OCI-LY3 (cell line): ENCODE results near the gene GSTM3.

Experiments used
- EZH2phosphoT487 ChIP-seq: fragments of 200-600 bp; shearing (Covaris generic); IDR thresholded peaks from 2 replicates; pipeline ENCODE4 v1.6.1; 2018; ENCODE audit warnings: antibody characterized with exemption, mixed run types, low read depth
- TF ChIP-seq, protein P1 (sequence below): fragments of 200-600, 300-600 bp; sonication (generic); IDR thresholded peaks from 2 replicates; pipeline ENCODE4 v1.5.1; 2014; ENCODE audit warnings: antibody characterized with exemption, low read length, low read depth

DNA sequence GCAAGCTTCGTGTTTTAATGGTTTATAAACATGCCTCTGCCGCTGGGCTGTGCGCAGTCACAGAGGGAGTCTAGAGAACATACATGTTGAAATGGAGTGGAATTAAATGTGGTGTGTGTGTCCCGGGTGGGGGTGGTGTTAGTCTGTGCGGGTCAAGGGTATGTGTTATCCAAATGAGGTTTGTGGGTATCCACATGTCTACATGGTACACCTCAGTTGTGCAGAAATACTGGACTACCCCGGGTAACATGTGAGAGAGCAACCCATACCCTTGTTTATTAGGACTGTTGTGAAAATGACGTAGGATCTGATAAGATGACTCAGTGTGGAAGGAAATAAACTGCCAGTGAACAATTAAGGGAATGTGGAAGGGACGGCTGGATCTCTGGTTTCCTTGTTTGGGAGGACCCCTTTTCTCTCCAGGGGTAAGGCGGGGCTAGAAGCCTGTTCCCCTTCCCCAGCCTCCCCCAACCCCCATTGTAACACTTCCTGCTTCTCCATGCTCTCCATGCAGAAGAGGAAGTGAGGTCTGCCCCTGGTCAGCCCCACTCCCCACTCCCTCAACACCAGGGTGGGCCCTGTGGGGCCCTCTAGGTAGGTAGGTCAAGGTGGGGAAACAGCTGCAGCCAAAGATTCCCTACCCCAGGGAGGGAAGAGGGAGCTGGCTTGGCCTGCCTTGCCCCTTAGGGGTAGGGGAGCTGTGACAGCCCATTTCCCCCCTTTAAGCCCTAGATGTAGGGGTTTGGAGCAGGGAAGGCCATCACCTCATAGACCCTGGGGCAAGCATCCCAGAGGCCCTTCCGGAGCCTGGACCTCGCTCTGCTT lies 22.2 kb upstream of the GSTM3 start:
- TF ChIP-seq, protein P1, sequence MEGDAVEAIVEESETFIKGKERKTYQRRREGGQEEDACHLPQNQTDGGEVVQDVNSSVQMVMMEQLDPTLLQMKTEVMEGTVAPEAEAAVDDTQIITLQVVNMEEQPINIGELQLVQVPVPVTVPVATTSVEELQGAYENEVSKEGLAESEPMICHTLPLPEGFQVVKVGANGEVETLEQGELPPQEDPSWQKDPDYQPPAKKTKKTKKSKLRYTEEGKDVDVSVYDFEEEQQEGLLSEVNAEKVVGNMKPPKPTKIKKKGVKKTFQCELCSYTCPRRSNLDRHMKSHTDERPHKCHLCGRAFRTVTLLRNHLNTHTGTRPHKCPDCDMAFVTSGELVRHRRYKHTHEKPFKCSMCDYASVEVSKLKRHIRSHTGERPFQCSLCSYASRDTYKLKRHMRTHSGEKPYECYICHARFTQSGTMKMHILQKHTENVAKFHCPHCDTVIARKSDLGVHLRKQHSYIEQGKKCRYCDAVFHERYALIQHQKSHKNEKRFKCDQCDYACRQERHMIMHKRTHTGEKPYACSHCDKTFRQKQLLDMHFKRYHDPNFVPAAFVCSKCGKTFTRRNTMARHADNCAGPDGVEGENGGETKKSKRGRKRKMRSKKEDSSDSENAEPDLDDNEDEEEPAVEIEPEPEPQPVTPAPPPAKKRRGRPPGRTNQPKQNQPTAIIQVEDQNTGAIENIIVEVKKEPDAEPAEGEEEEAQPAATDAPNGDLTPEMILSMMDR, result no peak
- no peak for TF ChIP-seq EZH2phosphoT487
